Right forelimb (tissue), 1 donor: ENCODE results near the gene GPR32.
"Not testable (repeated sequence)": the region's sequence is repeated elsewhere in the genome, so short reads cannot be mapped to it uniquely, and the experiment has no call there.

Experiments
- DNase-seq: peaks from one replicate; pipeline ENCODE4 v3.0.0-alpha.2; 2018

Gene GPR32

DNA sequence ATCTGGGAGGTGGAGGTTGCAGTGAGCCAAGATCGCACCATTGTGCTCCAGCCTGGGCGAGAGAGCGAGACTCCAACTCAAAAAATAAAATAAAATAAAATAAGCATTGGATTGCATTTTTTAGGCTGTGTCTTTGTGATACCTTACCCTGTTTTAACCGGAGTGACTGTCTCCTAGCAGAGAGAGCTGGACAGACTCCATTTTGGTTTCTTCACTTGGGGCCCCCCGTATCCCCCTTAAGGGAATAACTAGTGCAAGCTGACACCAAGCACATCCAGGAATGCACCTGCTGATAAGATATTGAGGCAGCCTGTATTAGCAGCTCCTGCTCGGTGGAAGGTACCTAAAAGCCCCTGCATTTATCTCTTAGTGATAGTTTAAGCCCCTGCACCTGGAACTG is 20.8 kb upstream of the GPR32 start:
- no peak for DNase-seq

DNA sequence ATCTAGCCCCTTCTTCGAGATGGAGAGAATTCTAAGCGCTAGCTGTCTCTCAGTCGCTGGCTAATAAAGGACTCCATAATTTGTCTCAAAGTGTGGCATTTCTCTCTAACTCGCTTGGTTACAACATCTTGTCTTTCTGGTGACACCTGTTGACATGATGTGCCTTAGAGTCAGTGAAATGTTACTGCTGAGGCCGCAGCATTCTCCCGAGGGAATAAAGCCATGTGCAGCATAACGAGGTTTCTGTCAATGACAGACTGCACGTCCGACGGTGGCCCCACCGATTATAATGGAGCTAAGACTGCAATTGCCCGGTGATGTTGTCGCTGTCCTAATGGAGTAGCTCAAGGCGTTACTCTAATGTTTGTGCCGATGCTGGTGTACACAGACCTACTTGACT is 20.3 kb upstream of the GPR32 start:
- DNase-seq = no peak

DNA sequence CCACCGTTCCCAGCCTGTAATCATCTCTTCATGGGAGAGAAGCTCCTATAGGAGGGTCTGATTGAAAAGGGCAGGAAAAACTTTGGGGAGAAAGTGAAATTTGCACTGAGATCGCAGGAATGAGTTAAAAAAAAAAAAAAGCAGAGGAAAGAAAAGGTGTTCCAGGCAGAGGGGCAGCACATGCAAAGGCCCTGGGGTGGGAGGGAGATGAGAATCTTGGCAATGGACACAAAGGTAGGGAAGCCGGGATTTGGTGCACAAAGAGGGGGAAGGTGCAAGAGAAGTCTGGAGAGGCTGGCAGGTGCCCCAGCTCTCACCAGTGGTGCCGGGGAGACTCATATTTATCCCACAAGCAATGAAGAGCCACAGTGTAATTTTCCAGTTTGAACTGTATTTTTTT is 16.4 kb upstream of the GPR32 start:
- DNase-seq = no peak

DNA sequence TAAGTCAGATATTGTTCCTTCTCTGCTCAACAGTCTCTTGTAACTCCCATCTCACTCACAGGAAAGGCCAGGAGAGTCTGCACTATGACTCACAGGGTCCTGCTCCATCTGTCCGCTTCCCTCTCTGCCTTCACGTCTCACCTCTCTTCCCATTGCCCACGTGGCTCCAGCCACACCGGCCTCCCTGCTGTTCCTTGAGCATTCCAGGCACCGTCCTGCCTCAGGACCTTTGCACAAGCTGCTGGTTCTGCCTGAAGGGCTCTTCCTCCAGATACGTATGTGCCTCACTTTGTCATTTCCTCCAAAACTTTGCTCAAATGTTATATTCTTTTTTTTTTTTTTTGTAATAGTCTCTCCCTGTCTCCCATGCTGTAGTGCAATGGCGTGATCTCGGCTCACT is 14.0 kb upstream of the GPR32 start:
- not testable (repeated sequence) for DNase-seq

DNA sequence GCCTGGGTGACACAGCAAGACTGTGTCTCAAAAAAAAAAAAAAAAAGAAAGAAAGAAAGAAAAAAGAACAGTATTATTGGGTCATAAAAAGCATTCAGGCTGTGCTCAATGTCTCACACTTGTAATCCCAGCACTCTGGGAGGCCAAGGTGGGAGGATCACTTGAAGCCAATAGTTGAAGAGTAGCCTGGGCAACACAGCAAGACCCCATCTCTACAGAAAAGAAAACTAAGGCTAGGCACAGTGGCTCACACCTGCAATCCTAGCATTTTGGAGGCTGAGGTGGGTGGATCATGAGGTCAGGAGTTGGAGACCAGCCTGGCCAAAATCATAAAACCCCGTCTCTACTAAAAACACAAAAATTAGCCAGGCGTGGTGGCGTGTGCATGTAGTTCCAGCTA is 12.6 kb upstream of the GPR32 start:
- not testable (repeated sequence) for DNase-seq

DNA sequence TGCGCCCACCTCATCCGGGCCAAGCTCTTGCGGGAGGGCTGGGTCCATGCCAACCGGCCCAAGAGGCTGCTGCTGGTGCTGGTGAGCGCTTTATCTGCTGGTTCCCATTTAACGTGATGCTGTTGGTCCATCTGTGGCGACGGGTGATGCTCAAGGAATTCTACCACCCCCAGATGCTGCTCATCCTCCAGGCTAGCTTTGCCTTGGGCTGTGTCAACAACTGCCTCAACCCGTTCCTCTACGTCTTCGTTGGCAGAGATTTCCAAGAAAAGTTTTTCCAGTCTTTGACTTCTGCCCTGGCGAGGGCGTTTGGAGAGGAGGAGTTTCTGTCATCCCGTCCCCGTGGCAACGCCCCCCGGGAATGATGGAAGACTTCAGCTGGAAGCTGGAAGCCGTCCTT is 11.2 kb upstream of the GPR32 start:
- DNase-seq = not testable (repeated sequence)

DNA sequence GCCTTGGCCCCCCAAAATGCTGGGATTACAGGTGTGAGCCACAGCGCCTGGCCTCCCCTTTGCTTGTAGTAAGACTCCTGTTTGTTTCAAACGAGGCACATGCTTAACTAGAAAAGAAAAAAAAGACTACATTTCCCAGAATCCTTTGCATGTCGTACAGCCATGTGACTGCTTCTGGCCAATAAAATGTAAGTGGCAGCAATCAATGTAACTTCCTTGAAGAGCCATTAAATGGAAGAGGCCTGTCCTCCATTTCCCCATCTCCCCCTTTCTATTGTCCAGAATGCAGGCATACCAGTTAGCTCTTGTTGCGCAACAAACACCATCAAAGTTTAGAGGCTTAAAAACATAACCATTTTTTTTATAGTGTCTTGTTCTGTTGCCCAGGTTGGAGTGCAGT is 10.4 kb upstream of the GPR32 start:
- no peak for DNase-seq

DNA sequence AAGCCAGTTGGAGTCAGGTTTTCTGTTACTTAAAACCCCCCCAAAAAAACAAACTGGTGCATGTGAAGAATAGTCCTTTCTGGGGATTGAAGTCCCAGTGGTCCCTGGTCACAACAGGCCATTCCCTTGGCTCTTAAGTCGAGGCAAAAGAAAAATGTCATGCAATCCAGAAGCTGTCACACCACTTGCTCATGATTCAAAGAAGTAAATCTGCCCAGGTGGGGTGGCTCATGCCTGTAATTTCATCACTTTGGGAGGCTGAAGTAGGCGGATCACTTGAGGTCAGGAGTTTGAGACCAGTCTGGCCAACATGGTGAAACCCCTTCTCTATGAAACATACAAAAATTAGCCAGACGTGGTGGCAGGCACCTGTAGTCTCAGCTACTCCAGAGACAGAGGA is 8.8 kb upstream of the GPR32 start:
- DNase-seq = not testable (repeated sequence)

DNA sequence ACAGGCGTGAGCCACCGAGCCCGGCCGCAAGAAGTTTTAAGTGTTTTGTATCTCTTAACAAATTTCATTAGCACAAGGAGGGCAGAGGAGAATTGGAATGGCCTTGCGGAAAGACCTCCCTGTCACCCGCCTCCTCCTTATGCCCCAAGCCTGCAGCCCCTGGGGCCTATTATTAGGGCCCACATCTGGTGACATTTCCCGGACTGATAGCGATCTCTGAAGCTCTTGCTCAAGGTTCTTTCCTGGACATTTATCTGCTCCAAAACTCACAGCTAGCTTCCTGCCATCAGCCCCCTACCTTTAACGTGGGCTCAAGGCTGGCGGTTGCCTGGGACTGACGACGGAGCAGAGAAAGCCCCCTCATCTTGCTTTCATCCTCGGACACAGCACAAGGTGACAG is 6.7 kb upstream of the GPR32 start:
- not testable (repeated sequence) for DNase-seq

DNA sequence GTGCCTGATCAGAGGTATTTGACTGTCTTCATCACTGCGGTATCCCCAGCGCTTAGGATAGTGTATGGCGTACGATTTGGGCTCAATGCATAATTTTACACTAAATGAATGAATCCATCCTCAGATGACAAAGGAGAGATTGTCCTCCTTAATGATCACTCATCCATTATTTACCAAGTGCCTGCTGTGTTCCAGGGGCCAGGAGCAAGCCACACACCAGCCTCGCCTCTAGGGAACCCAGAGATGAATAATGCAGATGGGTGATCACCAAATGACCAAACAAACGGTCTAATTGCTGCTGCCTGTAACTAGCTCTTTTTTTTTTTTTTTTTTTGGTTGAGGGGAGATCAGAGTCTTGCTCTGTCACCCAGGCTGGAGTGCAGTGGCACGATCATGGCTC is 5.9 kb upstream of the GPR32 start:
- DNase-seq = no peak

DNA sequence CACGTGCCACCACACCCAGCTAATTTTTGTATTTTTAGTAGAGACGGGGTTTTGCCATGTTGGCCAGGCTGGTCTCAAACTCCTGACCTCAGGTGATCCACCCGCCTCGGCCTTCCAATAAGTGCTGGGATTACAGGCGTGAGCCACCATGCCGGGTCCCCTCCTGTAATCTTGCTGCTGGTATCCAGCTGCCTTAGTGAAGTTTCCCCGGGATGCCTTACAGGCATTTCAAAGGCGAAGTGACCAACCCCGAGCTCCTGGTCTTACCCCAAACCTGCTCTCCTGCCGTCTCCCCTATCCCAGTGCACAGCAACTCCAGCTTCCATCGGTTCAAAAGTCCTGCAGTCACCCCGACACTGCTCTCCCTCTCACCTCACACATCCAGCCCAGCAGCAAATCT is 3.5 kb upstream of the GPR32 start:
- not testable (repeated sequence) for DNase-seq

DNA sequence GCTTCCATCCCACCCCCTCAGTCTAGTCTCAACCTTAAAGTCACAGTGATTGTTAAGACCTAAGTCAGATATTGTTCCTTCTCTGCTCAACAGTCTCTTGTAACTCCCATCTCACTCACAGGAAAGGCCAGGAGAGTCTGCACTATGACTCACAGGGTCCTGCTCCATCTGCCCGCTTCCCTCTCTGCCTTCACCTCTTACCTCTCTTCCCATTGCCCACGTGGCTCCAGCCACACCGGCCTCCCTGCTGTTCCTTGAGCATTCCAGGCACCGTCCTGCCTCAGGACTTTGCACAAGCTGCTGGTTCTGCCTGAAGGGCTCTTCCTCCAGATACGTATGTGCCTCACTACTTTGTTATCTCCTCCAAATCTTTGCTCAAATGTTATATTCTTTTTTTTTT is 3.0 kb upstream of the GPR32 start:
- DNase-seq = not testable (repeated sequence)

DNA sequence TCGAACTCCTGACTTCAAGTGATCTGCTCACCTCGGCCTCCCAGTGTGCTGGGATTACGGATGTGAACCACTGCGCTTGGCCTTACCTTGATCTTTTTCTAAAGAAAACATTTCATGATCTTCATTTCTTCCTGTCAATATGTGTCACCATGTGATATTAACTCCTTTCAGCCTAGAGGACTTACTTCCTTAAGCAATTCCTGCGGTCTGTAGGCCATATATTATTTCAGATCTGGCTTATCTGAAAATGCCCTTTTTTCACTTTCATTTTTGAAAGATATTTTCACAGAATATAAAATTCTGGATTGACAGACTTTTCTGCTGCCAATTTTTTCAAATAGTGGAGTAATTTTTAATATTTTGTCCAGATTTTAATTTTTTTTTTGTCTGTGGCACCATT is 2.0 kb upstream of the GPR32 start:
- DNase-seq = no peak

DNA sequence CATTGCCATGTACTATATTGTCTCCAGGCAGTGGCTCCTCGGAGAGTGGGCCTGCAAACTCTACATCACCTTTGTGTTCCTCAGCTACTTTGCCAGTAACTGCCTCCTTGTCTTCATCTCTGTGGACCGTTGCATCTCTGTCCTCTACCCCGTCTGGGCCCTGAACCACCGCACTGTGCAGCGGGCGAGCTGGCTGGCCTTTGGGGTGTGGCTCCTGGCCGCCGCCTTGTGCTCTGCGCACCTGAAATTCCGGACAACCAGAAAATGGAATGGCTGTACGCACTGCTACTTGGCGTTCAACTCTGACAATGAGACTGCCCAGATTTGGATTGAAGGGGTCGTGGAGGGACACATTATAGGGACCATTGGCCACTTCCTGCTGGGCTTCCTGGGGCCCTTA is 624 bp downstream of the GPR32 start:
- no peak for DNase-seq

DNA sequence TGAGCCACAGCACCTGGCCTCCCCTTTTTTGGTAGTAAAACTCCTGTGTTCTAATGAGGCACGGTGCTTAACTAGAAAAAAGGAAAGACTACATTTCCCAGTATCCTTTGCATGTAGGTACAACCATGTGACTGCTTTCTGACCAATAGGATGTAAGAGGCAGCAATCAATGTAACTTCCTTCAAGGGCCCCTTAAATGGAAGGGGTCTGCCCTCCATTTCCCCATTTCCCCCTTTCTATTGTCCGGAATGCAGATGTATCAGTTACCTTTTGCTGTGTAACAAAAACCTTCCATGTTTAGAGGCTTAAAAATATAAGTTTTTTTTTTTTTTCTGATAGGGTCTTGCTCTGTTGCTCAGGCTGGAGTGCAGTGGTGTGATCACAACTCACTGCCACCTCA is 2.2 kb downstream of the GPR32 start:
- no peak for DNase-seq

DNA sequence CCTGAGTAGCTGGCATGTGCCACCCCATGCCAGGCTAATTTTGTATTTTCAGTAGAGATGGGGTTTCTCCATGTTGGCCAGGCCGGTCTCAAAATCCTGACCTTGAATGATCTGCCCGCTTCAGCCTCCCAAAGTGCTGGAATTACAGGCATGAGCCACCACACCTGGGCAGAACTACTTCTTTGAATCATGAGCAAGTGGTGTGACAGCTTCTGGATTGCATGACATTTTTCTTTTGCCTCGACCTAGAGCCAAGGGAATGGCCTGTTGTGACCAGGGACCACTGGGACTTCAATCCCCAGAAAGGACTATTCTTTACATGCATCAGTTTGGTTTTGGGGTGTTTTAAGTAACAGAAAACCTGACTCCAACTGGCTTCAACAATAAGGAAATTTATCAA is 2.6 kb downstream of the GPR32 start:
- not testable (repeated sequence) for DNase-seq

DNA sequence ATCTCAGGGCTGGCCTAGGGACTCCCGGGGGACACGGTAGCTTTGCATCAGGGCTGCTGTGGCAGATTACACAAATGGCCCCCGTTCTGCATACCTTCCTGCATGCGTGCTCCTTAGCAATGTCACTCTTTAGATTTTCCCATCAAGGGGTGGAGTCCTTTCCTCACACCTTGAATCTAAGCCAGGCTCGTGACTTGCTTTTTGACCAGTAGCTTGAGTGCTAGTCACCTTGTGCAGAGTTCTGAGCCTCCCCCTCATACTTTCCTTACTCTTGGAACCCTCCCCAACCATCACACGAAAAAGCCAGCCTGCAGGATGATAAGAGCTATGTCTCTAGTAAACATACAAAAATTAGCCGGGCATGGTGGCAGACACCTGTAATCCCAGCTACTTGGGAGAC is 3.2 kb downstream of the GPR32 start:
- not testable (repeated sequence) for DNase-seq

DNA sequence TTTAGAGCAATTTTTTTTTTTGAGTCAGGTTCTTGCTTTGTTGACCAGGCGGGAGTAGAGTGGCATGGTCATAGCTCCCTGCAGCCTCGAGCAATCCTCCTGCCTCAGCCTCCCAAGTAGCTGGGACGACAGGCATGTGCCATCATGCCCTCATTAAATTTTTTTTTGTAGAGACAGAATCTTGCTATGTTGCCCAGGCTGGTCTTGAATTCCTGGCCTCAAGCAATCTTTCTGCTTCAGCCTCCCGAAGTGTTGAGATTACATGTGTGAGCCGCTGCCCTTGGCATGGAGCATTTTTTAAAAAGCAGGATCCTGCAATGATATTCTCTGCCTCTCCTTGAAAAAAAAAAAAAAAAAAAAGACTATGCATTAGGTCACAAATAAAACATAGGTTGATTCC is 5.9 kb downstream of the GPR32 start:
- DNase-seq = no peak

DNA sequence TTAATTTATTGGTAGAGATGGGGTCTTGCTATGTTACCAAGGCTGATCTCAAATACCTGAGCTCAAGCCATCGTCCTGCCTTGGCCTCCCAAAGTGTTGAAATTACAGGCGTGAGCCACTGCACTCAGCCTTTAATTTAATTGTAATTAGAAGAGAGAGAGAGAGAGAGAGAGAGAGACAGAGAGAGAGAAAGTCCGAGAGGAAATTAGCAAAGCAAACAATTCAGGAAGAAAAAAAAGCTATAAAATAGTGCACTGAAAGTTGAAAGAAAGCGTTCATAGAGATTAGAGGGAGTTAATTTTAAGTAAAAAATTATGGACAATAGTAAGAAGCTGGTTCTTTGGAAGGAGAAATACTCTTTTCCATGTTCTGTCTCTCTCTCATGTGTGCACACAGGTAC is 7.0 kb downstream of the GPR32 start:
- no peak for DNase-seq

DNA sequence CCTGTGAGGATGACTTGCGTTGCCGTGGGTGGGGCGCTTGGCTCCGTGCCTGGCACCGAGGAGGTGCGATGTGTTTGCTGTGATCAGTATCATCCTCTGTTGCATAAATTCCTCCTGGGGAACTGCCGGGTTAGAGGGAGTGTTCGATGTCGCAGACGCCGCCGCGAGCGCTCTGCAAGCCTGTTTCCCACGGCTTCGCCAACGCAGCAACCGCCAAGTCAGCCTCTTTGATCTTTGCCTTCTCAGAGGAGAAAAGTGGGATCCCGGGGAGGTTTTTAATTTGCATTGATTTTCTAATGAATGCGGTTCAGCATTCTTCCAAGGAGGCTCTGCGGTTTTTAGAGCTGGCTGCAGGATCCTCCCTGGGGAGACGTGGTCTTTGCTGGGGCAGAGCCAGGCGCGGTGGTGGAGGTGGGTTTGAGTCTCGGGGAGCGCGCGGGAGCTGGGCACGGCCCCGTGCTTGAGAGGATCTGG is 7.6 kb downstream of the GPR32 start:
- no peak for DNase-seq

DNA sequence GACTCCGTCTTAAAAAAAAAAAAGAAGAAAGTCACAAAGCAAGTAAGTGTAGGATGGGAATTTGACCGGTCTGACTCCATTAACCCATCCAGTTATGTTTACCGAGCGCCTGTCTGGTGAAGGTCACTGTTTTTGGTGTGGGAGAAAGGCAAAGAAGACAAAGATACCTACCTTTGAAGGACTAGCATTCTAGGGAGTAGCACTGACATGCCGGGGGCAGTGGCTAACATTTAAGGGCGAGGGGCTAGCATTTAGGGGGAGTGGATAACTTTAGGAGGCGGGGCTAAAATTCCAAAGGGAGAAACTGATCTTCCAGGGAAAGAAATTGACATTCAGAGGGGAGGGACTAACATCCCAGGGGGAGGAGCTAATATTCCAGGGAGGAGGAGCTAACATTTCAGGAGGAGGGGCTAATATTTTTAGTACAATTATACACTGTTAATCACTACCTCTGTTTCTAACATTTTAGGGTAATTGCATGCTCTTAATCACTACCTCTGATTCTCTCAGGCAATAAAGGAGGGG is 8.7 kb downstream of the GPR32 start:
- no peak for DNase-seq

DNA sequence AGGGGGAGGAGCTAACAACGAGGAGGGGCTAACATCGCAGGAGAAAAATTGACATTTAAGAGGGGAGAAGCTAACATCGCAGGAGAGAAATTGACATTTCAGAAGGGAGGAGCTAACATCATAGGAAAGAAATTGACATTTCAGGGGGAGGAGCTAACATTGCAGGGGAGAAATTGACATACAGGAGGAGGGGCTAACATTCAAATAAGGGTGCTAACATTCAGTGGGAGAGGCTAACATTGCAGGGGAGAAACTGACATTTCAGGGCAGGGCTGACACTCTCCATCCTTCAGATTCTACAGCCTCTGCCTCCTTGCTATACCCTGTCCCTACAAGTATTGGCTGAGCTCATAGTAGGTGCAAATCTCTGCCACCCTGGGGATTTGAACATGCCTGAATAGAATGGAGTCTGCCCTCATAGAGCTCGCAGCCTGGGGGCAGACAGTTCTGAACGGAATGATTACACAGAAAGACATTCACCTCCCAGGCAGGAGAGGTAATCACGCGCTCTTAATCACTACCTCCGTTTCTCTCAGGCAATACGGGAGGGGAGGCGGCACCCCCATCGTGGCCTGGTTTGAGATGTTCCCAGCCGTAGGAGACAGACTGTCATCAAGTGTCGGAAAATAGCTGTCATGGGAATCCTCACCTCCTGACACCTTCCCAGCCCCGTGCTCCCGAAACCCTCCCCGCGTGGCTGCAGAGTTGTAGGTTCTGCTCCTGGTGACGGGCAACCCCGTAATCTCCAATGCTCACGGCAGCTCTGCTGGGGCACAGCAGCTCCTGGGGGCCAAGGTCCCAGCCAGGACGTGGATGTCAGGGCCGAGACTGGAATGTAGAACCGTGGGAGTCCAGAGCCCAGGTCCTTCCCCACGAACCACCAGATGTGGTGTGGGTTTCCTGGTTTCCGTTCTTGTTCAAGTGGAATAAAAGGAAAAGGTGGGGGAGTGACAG is 9.5 kb downstream of the GPR32 start:
- DNase-seq = no peak

DNA sequence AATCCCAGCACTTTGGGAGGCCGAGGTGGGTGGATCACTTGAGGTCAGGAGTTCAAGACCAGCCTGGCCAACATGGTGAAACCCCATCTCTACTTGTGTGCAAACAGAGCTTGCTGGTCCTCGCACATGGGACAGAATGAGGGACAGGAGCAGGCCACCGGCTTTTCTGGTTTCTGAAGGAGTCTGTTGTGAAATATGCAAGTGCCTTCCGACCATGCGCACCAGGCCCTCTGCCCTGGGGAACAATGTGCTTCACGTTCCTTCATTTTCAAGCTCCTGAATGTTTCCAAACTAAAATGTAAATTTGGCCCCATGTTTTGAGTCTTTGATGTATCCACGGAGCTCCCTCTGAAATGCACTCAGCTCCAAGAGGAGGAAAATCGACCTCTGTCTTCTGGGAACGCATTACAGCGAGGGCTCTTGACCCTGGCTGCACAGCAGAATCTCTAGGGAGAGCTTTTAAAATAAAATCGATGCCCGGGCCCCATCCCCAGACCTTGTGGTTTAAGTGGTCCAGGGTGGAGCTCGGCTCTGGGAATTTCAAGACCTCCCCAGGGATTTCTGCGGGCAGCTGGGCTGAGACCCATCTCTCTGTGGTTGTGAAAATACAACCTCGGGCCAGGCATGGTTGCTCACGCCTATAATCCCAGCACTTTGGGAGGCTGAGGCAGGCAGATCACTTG is 10.6 kb downstream of the GPR32 start:
- no peak for DNase-seq

DNA sequence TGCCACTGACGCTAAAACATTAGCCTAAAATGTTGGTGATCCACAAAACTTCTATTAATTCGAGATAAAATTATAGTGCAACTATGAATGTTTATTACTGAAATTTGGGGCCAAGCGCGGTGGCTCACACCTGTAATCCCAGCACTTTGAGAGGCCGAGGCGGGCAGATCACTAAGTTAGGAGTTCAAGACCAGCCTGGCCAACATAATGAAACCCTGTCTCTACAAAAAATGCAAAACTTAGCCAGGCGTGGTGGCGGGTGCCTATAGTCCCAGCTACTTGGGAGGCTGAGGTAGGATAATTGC is 13.5 kb downstream of the GPR32 start:
- not testable (repeated sequence) for DNase-seq
